SK-N-SH (cell line): ENCODE data around the gene ARPIN.

Experiments used
- CTCF ChIP-seq: fragments of 200-600 bp; sonication (generic); IDR thresholded peaks from 2 replicates; pipeline ENCODE4 v1.6.1; 2017; ENCODE audit warnings: antibody characterized with exemption, mild to moderate bottlenecking, moderate library complexity
- ELF1 ChIP-seq: IDR thresholded peaks from 2 replicates; pipeline ENCODE4 v1.4.0; 2012
- EZH2phosphoT487 ChIP-seq: fragments of 200-600 bp; sonication (generic); IDR thresholded peaks from 2 replicates; pipeline ENCODE4 v1.6.1; 2017; ENCODE audit warnings: low read depth, mixed run types, mild to moderate bottlenecking, antibody characterized with exemption, moderate library complexity, borderline replicate concordance
- MXI1 ChIP-seq: IDR thresholded peaks from 2 replicates; pipeline ENCODE4 v1.6.1; 2012; ENCODE audit warnings: mild to moderate bottlenecking, low read depth, low read length, improper control_type of control experiment
- NFIC ChIP-seq: IDR thresholded peaks from 2 replicates; pipeline ENCODE4 v1.4.0; 2012; ENCODE audit warnings: borderline replicate concordance
- NRF1 ChIP-seq: IDR thresholded peaks from 2 replicates; pipeline ENCODE4 v1.6.1; 2012; ENCODE audit warnings: low read depth, mild to moderate bottlenecking, low read length
- POLR2AphosphoS5 ChIP-seq: IDR thresholded peaks from 2 replicates; pipeline ENCODE4 v1.6.1; 2012; ENCODE audit warnings: low read depth, low read length
- RXRA ChIP-seq: IDR thresholded peaks from 2 replicates; pipeline ENCODE4 v1.4.0; 2012; ENCODE audit warnings: low read depth, mild to moderate bottlenecking, borderline replicate concordance
- SMC3 ChIP-seq: IDR thresholded peaks from 2 replicates; pipeline ENCODE4 v1.6.1; 2012; ENCODE audit warnings: low read depth, low read length, improper control_type of control experiment
- TCF12 ChIP-seq: IDR thresholded peaks from 2 replicates; pipeline ENCODE4 v1.4.0; 2012
- TEAD4 ChIP-seq: IDR thresholded peaks from 2 replicates; pipeline ENCODE4 v1.4.0; 2012; ENCODE audit warnings: mild to moderate bottlenecking, borderline replicate concordance; ENCODE audit not compliant: insufficient read depth
- YY1 ChIP-seq: IDR thresholded peaks from 2 replicates; pipeline ENCODE4 v1.4.0; 2012; ENCODE audit warnings: low read depth, mild to moderate bottlenecking
- TF ChIP-seq, protein P1 (sequence below): IDR thresholded peaks from 2 replicates; pipeline ENCODE4 v1.6.1; 2012; ENCODE audit warnings: mild to moderate bottlenecking, low read depth, low read length, moderate library complexity
- TF ChIP-seq, protein P2 (sequence below): IDR thresholded peaks from 2 replicates; pipeline ENCODE4 v1.4.0; 2012; ENCODE audit warnings: low read depth, borderline replicate concordance

DNA sequence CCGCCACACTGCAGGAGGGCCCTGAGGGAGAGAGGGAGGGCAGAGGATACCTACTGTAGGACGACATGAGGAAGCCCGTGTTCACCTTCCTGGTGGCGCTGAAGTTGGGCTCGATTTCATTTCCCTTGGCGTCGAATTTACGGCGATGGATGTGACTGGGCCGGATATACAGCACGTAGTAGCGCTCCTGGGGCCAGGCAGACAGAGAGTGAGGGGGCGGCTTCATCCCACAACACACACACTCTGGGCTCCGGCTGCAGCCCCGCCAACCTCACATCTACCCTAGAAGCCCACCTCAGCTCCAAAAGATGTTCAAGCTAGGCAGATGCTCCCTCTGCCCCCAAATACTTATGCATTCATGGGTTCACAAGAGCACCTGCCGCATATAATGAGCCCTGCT is 4.5 kb downstream of the ARPIN start:
- no peak for TF ChIP-seq TEAD4
- TF ChIP-seq EZH2phosphoT487, result no peak
- TF ChIP-seq CTCF, result no peak
- TF ChIP-seq YY1, result no peak
- TF ChIP-seq MXI1, result no peak
- no peak for TF ChIP-seq POLR2AphosphoS5
- TF ChIP-seq, protein P1, sequence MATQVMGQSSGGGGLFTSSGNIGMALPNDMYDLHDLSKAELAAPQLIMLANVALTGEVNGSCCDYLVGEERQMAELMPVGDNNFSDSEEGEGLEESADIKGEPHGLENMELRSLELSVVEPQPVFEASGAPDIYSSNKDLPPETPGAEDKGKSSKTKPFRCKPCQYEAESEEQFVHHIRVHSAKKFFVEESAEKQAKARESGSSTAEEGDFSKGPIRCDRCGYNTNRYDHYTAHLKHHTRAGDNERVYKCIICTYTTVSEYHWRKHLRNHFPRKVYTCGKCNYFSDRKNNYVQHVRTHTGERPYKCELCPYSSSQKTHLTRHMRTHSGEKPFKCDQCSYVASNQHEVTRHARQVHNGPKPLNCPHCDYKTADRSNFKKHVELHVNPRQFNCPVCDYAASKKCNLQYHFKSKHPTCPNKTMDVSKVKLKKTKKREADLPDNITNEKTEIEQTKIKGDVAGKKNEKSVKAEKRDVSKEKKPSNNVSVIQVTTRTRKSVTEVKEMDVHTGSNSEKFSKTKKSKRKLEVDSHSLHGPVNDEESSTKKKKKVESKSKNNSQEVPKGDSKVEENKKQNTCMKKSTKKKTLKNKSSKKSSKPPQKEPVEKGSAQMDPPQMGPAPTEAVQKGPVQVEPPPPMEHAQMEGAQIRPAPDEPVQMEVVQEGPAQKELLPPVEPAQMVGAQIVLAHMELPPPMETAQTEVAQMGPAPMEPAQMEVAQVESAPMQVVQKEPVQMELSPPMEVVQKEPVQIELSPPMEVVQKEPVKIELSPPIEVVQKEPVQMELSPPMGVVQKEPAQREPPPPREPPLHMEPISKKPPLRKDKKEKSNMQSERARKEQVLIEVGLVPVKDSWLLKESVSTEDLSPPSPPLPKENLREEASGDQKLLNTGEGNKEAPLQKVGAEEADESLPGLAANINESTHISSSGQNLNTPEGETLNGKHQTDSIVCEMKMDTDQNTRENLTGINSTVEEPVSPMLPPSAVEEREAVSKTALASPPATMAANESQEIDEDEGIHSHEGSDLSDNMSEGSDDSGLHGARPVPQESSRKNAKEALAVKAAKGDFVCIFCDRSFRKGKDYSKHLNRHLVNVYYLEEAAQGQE, result no peak
- no peak for TF ChIP-seq RXRA
- TF ChIP-seq SMC3, result no peak
- TF ChIP-seq NFIC, result no peak
- no peak for TF ChIP-seq TCF12
- no peak for TF ChIP-seq NRF1
- TF ChIP-seq ELF1, result no peak
- TF ChIP-seq, protein P2, sequence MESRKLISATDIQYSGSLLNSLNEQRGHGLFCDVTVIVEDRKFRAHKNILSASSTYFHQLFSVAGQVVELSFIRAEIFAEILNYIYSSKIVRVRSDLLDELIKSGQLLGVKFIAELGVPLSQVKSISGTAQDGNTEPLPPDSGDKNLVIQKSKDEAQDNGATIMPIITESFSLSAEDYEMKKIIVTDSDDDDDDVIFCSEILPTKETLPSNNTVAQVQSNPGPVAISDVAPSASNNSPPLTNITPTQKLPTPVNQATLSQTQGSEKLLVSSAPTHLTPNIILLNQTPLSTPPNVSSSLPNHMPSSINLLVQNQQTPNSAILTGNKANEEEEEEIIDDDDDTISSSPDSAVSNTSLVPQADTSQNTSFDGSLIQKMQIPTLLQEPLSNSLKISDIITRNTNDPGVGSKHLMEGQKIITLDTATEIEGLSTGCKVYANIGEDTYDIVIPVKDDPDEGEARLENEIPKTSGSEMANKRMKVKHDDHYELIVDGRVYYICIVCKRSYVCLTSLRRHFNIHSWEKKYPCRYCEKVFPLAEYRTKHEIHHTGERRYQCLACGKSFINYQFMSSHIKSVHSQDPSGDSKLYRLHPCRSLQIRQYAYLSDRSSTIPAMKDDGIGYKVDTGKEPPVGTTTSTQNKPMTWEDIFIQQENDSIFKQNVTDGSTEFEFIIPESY, result no peak
